H1 (cell line): ENCODE data around the gene STIM1. TPM values are rescaled to one million over a fixed set of nuclear protein-coding genes. Genes with fewer than 3 reads are reported as not detected.

ENCODE experiments used
- BCL11A ChIP-seq, 2 experiments: IDR thresholded peaks; one replicate each; pipeline ENCODE4 v1.6.1; 2011; ENCODE audit warnings: low read depth in 2 of 2, low read length in 2 of 2, mild to moderate bottlenecking in 2 of 2
- CBX5 ChIP-seq: fragments of 300-800, 300-1000 bp; sonication (generic); IDR thresholded peaks from 2 replicates; pipeline ENCODE4 v1.7.1; 2016; ENCODE audit warnings: antibody characterized with exemption, low read length, low read depth
- JUND ChIP-seq: IDR thresholded peaks from 2 replicates; pipeline ENCODE4 v1.6.1; 2011; ENCODE audit warnings: mild to moderate bottlenecking, improper control_type of control experiment, low read length
- KDM1A ChIP-seq: fragments of 200-600, 300-600 bp; sonication (generic); IDR thresholded peaks from 2 replicates; pipeline ENCODE4 v1.7.1; 2016; ENCODE audit warnings: mild to moderate bottlenecking, low read length, borderline replicate concordance
- MAFK ChIP-seq: IDR thresholded peaks from 2 replicates; pipeline ENCODE4 v1.6.1; 2012; ENCODE audit warnings: low read depth, mild to moderate bottlenecking, improper control_type of control experiment, low read length
- NRF1 ChIP-seq: IDR thresholded peaks from 2 replicates; pipeline ENCODE4 v1.6.1; 2011; ENCODE audit warnings: mild to moderate bottlenecking, low read depth, low read length, improper control_type of control experiment
- SIN3A ChIP-seq, 2 experiments: IDR thresholded peaks in 1 of 2; conservative IDR thresholded peaks in 1 of 2; 2 replicates each; pipeline ENCODE4 v1.6.1; 2011 to 2012; ENCODE audit warnings: low read length in 2 of 2, improper control_type of control experiment in 1 of 2, low read depth in 1 of 2, mild to moderate bottlenecking in 1 of 2
- polyA plus RNA-seq, 7 experiments: library from polyadenylated mRNA; depleted of rRNA in 3 of 7; stranded (reverse) in 5 of 7; unstranded in 2 of 7; fragments of >200 nt in 5 of 7; fragments of 200-250 nt in 2 of 7; gene quantifications; 1 replicate in 5 of 7; 2 replicates in 1 of 7; 4 replicates in 1 of 7; pipeline versions ENCODE4 v1.2.1 to v1.2.3, GENCODE V29; 2011 to 2013; ENCODE audit warnings: missing spikeins in 2 of 7, mixed read lengths in 2 of 7
- total RNA-seq: library from RNA; stranded (reverse); fragmentation: NEBNext Ultra II Directional; extraction: Animal tissue kit (Norgen Biotek cat#: 25700); gene quantifications from 2 replicates; pipeline ENCODE4 v1.2.1, GENCODE V29; 2021
- TF ChIP-seq, protein P1 (sequence below): fragments of 300-600 bp; sonication (generic); IDR thresholded peaks from 2 replicates; pipeline ENCODE4 v1.7.1; 2012; ENCODE audit warnings: low read length, moderate library complexity, mild to moderate bottlenecking, inconsistent platforms; ENCODE audit not compliant: insufficient replicate concordance

The STIM1 gene
- total and polyA plus RNA-seq, 2 of the 8 experiments (the other 6 are each of a cell fraction or from before 2014, with no cell fraction given) = 11.1 to 12.2 TPM

- TF ChIP-seq, protein P1, sequence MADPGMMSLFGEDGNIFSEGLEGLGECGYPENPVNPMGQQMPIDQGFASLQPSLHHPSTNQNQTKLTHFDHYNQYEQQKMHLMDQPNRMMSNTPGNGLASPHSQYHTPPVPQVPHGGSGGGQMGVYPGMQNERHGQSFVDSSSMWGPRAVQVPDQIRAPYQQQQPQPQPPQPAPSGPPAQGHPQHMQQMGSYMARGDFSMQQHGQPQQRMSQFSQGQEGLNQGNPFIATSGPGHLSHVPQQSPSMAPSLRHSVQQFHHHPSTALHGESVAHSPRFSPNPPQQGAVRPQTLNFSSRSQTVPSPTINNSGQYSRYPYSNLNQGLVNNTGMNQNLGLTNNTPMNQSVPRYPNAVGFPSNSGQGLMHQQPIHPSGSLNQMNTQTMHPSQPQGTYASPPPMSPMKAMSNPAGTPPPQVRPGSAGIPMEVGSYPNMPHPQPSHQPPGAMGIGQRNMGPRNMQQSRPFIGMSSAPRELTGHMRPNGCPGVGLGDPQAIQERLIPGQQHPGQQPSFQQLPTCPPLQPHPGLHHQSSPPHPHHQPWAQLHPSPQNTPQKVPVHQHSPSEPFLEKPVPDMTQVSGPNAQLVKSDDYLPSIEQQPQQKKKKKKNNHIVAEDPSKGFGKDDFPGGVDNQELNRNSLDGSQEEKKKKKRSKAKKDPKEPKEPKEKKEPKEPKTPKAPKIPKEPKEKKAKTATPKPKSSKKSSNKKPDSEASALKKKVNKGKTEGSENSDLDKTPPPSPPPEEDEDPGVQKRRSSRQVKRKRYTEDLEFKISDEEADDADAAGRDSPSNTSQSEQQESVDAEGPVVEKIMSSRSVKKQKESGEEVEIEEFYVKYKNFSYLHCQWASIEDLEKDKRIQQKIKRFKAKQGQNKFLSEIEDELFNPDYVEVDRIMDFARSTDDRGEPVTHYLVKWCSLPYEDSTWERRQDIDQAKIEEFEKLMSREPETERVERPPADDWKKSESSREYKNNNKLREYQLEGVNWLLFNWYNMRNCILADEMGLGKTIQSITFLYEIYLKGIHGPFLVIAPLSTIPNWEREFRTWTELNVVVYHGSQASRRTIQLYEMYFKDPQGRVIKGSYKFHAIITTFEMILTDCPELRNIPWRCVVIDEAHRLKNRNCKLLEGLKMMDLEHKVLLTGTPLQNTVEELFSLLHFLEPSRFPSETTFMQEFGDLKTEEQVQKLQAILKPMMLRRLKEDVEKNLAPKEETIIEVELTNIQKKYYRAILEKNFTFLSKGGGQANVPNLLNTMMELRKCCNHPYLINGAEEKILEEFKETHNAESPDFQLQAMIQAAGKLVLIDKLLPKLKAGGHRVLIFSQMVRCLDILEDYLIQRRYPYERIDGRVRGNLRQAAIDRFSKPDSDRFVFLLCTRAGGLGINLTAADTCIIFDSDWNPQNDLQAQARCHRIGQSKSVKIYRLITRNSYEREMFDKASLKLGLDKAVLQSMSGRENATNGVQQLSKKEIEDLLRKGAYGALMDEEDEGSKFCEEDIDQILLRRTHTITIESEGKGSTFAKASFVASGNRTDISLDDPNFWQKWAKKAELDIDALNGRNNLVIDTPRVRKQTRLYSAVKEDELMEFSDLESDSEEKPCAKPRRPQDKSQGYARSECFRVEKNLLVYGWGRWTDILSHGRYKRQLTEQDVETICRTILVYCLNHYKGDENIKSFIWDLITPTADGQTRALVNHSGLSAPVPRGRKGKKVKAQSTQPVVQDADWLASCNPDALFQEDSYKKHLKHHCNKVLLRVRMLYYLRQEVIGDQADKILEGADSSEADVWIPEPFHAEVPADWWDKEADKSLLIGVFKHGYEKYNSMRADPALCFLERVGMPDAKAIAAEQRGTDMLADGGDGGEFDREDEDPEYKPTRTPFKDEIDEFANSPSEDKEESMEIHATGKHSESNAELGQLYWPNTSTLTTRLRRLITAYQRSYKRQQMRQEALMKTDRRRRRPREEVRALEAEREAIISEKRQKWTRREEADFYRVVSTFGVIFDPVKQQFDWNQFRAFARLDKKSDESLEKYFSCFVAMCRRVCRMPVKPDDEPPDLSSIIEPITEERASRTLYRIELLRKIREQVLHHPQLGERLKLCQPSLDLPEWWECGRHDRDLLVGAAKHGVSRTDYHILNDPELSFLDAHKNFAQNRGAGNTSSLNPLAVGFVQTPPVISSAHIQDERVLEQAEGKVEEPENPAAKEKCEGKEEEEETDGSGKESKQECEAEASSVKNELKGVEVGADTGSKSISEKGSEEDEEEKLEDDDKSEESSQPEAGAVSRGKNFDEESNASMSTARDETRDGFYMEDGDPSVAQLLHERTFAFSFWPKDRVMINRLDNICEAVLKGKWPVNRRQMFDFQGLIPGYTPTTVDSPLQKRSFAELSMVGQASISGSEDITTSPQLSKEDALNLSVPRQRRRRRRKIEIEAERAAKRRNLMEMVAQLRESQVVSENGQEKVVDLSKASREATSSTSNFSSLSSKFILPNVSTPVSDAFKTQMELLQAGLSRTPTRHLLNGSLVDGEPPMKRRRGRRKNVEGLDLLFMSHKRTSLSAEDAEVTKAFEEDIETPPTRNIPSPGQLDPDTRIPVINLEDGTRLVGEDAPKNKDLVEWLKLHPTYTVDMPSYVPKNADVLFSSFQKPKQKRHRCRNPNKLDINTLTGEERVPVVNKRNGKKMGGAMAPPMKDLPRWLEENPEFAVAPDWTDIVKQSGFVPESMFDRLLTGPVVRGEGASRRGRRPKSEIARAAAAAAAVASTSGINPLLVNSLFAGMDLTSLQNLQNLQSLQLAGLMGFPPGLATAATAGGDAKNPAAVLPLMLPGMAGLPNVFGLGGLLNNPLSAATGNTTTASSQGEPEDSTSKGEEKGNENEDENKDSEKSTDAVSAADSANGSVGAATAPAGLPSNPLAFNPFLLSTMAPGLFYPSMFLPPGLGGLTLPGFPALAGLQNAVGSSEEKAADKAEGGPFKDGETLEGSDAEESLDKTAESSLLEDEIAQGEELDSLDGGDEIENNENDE = no peak
- no peak for TF ChIP-seq NRF1
- no peak for TF ChIP-seq SIN3A (conservative IDR thresholded peaks at IDR 0.05 in 1 of 2, IDR thresholded peaks at IDR 0.05 in 1 of 2; ENCODE audit: low read depth in 1 of 2, low read length in 2 of 2)
- TF ChIP-seq CBX5 = no peak
- no peak for TF ChIP-seq BCL11A (IDR thresholded peaks at IDR 0.05; ENCODE audit: low read depth in 2 of 2, low read length in 2 of 2)
- TF ChIP-seq MAFK = no peak
- no peak for TF ChIP-seq KDM1A
- TF ChIP-seq JUND = no peak
These were observed 99.2 kb downstream of the STIM1 start (continued) for GRCh38 chr11:3954448-3955298.
